ENCODE data around the gene ENPP1.

ENPP1 gene

GRCh38 chr6:131807644-131808459 is at the start of gene ENPP1:
TSS of gene ENPP1 (plus strand) at chr6:131808020. CDS start at chr6:131808036, 16 bp downstream.
- DNase-seq (ENCODE audit: low read depth), result peak; percentile 25

- no peak for DNase-seq (ENCODE audit: low read depth)
Measured at GRCh38 chr6:131758920-131759319, 48.9 kb upstream of the ENPP1 start.

DNA sequence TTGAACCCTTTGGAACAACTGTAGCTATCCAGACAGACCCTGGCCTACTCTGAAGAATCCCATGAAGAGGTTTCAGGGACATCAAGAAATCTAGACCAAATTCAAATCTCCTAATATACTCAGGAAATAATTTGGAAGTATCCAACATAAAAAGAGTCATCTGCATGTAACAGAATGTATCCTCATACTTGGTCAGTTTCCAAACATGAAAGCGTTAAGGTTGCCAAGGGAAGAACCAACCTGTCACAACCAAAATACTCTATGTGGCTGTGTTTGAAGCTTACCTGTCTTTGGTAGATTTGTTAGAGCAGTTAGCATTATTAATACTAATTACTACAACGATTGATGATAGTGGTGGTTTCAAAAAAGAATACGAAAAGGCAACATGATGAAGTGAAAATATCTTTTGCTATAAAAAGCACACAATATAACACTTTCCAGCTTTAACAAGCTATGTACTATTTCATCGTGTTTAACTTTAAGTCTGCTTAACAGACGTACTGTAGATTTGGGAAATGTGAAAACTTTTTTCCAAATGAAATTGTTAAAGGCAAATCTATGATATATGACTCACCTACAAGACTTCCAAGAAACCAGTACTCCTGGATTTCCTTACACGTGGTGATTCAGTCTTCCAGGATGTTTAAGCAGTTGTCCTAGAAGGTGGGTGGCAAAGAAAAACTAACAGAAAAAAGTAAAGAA is 46.6 kb upstream of the ENPP1 start:
- DNase-seq (ENCODE audit: low read depth), result no peak

DNA sequence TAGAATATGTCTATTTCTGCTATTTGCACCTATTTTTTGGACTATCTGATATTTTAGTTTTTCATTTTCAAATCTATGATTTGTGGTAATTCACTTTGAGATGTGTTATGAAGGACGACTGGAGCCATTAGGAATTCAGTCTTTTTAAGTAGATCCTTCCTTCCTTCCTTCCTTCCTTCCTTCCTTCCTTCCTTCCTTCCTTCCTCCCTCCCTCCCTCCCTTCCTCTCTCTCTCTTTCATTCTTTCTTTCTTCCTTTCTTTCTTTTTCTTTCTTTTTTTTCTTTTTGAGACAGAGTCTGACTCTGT is 46.1 kb upstream of the ENPP1 start:
- DNase-seq (ENCODE audit: low read depth), result no peak

GRCh38 chr6:131762984-131763383 is 44.8 kb upstream of the ENPP1 start:
- no peak for DNase-seq (ENCODE audit: low read depth)

GRCh38 chr6:131763749-131764148 is 44.1 kb upstream of the ENPP1 start:
- no peak for DNase-seq (ENCODE audit: low read depth)

GRCh38 chr6:131764350-131764749 is 43.5 kb upstream of the ENPP1 start:
- no peak for DNase-seq (ENCODE audit: low read depth)

GRCh38 chr6:131765081-131765803 is 42.6 kb upstream of the ENPP1 start:
- DNase-seq (ENCODE audit: low read depth), result no peak

GRCh38 chr6:131765804-131766135 is 42.0 kb upstream of the ENPP1 start:
- no peak for DNase-seq (ENCODE audit: low read depth)

- DNase-seq (ENCODE audit: low read depth), result no peak
Measured at GRCh38 chr6:131766631-131767030, 41.2 kb upstream of the ENPP1 start.

DNA sequence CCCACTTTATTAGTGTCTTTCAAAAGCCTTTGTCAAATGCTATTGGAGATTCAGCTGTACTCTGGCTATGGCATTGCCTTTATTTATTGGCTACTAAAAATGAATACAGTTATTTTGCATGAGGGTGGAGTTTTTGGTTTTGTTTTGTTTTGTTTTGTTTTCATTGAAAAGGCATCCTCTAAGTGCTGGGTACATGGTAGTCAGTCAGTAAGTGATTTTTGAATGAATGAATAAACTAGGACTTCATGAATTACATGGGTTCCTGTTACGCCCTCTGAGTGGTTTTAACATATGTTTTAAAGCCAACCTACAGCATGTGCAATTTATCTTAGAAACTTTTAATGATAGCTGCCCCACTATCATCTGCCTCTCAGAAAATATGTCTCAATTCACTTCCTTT is 38.9 kb upstream of the ENPP1 start:
- DNase-seq (ENCODE audit: low read depth), result no peak

- no peak for DNase-seq (ENCODE audit: low read depth)
Measured at GRCh38 chr6:131769385-131770141, 38.3 kb upstream of the ENPP1 start.

DNA sequence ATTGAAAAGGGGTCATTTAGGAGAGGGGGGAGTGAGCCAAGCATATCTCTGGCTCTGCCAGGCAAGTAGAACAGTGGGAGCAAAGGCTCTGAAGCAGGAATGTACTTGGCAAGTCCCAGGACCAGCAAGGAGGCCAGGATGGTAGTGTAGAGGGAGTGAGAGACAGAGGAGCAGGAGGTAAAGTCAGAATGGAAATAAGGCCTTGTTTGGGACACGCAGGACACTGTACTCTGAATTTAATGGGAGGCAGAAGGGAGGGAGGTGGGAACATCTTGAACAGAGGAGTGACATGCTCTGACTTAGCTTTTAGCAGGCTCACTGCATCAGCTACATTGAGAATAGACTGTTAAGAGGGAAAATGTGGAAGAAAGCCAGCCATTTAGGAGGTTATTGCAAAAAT is 37.0 kb upstream of the ENPP1 start:
- no peak for DNase-seq (ENCODE audit: low read depth)

DNA sequence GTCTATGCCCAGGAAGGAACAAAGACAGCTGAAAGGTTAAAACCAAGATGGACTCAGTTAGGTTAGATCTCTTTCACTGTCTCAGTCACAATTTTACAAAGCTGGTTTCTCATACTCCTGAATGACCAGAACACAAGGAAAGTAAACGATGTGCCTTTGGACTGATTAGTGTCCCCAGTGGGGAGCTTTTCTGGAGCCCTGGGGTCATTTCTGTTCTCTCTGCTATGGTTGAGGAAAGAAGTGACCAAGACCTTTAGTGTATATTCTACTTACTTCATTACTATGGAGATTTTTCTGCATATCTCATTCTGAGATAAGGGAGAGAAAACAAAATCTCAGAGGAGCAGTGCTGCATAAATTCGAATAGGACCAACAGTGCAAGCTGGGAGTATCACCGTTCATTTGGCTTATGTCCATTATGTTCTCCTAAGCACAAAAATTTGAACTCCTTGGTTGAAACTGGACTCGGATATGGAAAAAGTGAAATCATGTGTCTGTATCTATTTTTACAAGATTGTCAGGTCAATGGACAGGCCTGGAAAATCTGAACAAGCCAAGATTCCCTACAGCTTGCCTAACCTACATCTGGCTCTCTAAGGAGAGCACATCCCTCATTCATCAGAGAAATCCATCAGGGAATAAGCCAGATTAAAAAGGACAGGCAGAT is 34.4 kb upstream of the ENPP1 start:
- no peak for DNase-seq (ENCODE audit: low read depth)

- no peak for DNase-seq (ENCODE audit: low read depth)
Measured at GRCh38 chr6:131775886-131776285, 31.9 kb upstream of the ENPP1 start.

- DNase-seq (ENCODE audit: low read depth), result no peak
Measured at GRCh38 chr6:131776985-131777384, 30.8 kb upstream of the ENPP1 start.

GRCh38 chr6:131778169-131778568 is 29.7 kb upstream of the ENPP1 start:
- DNase-seq (ENCODE audit: low read depth), result no peak

GRCh38 chr6:131779304-131779703 is 28.5 kb upstream of the ENPP1 start:
- DNase-seq (ENCODE audit: low read depth), result no peak

DNA sequence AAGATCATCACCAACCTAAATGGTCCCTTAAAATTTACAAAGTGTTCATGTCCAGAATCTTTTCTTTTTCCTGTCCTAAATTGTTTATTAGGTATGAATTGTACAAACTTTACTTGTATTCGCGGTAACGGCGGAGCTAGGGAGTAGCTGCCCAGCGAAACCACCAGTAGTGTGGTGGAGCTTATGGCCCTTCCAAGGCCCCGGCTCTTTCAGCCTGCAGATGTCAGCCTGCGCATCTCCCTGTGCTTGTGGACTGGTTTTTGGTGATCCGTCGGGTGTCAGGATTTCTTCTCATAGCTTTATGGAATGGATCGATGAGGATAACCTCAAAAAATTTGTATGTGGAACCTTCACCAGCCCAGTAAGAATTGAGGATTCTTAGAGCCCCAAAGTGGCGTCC is 27.2 kb upstream of the ENPP1 start:
- DNase-seq (ENCODE audit: low read depth), result no peak

GRCh38 chr6:131781687-131782086 is 26.1 kb upstream of the ENPP1 start:
- no peak for DNase-seq (ENCODE audit: low read depth)

DNA sequence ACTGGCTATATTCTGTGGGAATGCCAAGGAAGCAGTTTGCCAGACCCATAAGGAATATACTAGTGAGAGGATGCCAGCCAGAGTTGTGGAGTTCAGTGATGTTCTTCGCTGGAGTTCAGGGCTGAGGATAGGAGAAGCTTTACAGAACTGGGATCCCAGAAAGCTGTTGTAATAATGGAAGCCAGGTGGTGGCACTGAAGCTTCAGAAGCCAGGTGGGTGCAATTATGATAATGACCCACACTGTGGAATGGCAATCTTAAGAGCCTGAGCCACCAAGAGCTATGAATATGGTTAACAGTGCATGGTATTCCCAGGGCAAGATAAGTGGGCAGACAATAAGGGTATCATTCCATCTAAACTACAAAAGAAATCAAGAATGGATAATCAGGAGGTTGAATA is 25.1 kb upstream of the ENPP1 start:
- no peak for DNase-seq (ENCODE audit: low read depth)

- DNase-seq (ENCODE audit: low read depth), result no peak
Measured at GRCh38 chr6:131784561-131784960, 23.3 kb upstream of the ENPP1 start.

Data from stimulated activated CD8-positive, alpha-beta memory T cell treated with anti-CD3 and anti-CD28 coated beads, Interleukin-12 subunit alpha, Interleukin-12 subunit beta, amount 100 ng/mL, for 1 hour (primary cell).